ENCODE measurements around the gene EMC6. TPM values are rescaled to one million over a fixed set of nuclear protein-coding genes. Genes with fewer than 3 reads are reported as not detected.

Gene EMC6
- total and polyA plus RNA-seq, 2 of the 13 experiments (the other 11 are each of a cell fraction or from before 2014, with no cell fraction given), result 45.1 to 47.7 TPM

DNA sequence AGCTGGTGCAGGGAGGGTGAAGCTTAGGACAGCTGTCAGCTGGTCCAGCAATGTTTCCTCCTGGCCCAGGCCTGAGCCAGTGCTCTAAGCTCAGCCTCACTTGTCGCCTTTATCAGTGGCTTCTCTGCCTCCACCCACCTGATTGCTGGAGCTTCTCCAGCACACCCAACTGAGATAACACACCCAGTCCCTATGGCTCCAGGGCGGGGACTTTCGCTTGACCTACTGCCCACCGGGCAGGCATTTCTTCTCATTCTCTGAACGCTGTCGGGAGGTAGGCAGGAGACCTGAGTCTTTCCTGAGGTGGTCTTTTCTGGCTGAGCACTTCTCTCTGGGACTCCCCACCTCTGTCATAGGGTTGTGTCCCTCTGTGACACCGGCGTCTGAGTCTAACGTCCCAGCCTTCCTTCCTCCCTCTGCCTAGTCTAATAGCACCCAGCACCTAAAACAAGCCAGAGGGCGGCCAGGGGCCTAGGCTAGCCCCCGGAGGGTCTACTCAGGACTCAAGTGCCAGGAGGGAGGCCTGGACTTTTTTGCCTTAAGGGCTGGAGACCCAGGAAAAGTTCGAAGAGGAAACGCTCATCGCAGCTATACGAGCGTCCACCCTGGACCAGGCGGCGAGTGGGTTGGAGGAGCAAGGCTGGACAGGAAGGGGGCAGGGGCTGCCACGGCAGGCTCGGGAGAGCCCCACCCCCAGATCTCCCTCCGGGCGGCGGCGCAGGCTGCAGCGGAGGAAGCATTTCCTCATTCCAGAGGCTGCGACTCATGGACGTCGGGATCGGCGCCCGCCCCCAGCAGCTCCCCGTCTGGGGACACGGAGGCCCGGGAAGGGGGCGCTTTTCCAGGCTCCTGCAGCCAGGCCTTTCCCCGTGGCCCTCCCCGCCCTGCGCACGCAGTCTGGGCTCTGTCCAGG, 990 bp upstream of the EMC6 start (continued):
- TF ChIP-seq, protein P1, sequence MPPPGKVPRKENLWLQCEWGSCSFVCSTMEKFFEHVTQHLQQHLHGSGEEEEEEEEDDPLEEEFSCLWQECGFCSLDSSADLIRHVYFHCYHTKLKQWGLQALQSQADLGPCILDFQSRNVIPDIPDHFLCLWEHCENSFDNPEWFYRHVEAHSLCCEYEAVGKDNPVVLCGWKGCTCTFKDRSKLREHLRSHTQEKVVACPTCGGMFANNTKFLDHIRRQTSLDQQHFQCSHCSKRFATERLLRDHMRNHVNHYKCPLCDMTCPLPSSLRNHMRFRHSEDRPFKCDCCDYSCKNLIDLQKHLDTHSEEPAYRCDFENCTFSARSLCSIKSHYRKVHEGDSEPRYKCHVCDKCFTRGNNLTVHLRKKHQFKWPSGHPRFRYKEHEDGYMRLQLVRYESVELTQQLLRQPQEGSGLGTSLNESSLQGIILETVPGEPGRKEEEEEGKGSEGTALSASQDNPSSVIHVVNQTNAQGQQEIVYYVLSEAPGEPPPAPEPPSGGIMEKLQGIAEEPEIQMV (CRISPR knock-in tag; IDR thresholded peaks at IDR 0.05; ENCODE audit: low read depth), result no peak
- TF ChIP-seq ZNF839 (CRISPR knock-in tag; IDR thresholded peaks at IDR 0.05; ENCODE audit: borderline replicate concordance) (no peak), ZNF138 (CRISPR knock-in tag; IDR thresholded peaks at IDR 0.05; ENCODE audit: low read depth) (no peak), JUND (CRISPR knock-in tag; IDR thresholded peaks at IDR 0.05) (peak; percentile 64; the same call in 1 of the 2 replicates), PLRG1 (conservative IDR thresholded peaks at IDR 0.05) (no peak), ZNF225 (CRISPR knock-in tag; IDR thresholded peaks at IDR 0.05) (no peak; the same call in 1 of the 2 replicates), HCFC1 (IDR thresholded peaks at IDR 0.05; ENCODE audit: low read depth, low read length) (no peak), GLI4 (CRISPR knock-in tag; IDR thresholded peaks at IDR 0.05; ENCODE audit: borderline replicate concordance) (no peak), ATF7-NPFF (CRISPR knock-in tag; IDR thresholded peaks at IDR 0.05; ENCODE audit: low read depth) (no peak), ZNF354B (CRISPR knock-in tag; IDR thresholded peaks at IDR 0.05) (peak; percentile 52; the same call in 1 of the 2 replicates), TAF15 (IDR thresholded peaks at IDR 0.05; ENCODE audit: low read depth, low read length, poor library complexity, severe bottlenecking) (no peak), POGZ (CRISPR knock-in tag; IDR thresholded peaks at IDR 0.05) (peak; percentile 3; the same call in 1 of the 2 replicates), PRMT3 (CRISPR knock-in tag; IDR thresholded peaks at IDR 0.05; ENCODE audit: borderline replicate concordance, low read depth) (no peak), KDM4B (CRISPR knock-in tag; IDR thresholded peaks at IDR 0.05) (no peak), TCF7L2 (IDR thresholded peaks at IDR 0.05; ENCODE audit: low read depth, low read length) (no peak), EED (CRISPR knock-in tag; IDR thresholded peaks at IDR 0.05) (no peak), ZNF205 (CRISPR knock-in tag; IDR thresholded peaks at IDR 0.05) (no peak), HNRNPUL1 (IDR thresholded peaks at IDR 0.05; ENCODE audit: low read depth, low read length) (no peak)
- TF ChIP-seq, protein P2, sequence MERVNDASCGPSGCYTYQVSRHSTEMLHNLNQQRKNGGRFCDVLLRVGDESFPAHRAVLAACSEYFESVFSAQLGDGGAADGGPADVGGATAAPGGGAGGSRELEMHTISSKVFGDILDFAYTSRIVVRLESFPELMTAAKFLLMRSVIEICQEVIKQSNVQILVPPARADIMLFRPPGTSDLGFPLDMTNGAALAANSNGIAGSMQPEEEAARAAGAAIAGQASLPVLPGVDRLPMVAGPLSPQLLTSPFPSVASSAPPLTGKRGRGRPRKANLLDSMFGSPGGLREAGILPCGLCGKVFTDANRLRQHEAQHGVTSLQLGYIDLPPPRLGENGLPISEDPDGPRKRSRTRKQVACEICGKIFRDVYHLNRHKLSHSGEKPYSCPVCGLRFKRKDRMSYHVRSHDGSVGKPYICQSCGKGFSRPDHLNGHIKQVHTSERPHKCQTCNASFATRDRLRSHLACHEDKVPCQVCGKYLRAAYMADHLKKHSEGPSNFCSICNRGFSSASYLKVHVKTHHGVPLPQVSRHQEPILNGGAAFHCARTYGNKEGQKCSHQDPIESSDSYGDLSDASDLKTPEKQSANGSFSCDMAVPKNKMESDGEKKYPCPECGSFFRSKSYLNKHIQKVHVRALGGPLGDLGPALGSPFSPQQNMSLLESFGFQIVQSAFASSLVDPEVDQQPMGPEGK (CRISPR knock-in tag; IDR thresholded peaks at IDR 0.05), result peak; percentile 92
- TF ChIP-seq, protein P3, sequence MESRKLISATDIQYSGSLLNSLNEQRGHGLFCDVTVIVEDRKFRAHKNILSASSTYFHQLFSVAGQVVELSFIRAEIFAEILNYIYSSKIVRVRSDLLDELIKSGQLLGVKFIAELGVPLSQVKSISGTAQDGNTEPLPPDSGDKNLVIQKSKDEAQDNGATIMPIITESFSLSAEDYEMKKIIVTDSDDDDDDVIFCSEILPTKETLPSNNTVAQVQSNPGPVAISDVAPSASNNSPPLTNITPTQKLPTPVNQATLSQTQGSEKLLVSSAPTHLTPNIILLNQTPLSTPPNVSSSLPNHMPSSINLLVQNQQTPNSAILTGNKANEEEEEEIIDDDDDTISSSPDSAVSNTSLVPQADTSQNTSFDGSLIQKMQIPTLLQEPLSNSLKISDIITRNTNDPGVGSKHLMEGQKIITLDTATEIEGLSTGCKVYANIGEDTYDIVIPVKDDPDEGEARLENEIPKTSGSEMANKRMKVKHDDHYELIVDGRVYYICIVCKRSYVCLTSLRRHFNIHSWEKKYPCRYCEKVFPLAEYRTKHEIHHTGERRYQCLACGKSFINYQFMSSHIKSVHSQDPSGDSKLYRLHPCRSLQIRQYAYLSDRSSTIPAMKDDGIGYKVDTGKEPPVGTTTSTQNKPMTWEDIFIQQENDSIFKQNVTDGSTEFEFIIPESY (CRISPR knock-in tag; IDR thresholded peaks at IDR 0.05), result no peak
- TF ChIP-seq, protein P4, sequence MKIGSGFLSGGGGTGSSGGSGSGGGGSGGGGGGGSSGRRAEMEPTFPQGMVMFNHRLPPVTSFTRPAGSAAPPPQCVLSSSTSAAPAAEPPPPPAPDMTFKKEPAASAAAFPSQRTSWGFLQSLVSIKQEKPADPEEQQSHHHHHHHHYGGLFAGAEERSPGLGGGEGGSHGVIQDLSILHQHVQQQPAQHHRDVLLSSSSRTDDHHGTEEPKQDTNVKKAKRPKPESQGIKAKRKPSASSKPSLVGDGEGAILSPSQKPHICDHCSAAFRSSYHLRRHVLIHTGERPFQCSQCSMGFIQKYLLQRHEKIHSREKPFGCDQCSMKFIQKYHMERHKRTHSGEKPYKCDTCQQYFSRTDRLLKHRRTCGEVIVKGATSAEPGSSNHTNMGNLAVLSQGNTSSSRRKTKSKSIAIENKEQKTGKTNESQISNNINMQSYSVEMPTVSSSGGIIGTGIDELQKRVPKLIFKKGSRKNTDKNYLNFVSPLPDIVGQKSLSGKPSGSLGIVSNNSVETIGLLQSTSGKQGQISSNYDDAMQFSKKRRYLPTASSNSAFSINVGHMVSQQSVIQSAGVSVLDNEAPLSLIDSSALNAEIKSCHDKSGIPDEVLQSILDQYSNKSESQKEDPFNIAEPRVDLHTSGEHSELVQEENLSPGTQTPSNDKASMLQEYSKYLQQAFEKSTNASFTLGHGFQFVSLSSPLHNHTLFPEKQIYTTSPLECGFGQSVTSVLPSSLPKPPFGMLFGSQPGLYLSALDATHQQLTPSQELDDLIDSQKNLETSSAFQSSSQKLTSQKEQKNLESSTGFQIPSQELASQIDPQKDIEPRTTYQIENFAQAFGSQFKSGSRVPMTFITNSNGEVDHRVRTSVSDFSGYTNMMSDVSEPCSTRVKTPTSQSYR (CRISPR knock-in tag; IDR thresholded peaks at IDR 0.05; ENCODE audit: borderline replicate concordance), result peak; percentile 68; the same call in 1 of the 2 replicates

Measured in HepG2 (cell line).